ENCODE results near the gene TSBP1.
"Not testable (repeated sequence)": the region's sequence is repeated elsewhere in the genome, so short reads cannot be mapped to it uniquely, and the experiment has no call there.

Gene TSBP1

DNA sequence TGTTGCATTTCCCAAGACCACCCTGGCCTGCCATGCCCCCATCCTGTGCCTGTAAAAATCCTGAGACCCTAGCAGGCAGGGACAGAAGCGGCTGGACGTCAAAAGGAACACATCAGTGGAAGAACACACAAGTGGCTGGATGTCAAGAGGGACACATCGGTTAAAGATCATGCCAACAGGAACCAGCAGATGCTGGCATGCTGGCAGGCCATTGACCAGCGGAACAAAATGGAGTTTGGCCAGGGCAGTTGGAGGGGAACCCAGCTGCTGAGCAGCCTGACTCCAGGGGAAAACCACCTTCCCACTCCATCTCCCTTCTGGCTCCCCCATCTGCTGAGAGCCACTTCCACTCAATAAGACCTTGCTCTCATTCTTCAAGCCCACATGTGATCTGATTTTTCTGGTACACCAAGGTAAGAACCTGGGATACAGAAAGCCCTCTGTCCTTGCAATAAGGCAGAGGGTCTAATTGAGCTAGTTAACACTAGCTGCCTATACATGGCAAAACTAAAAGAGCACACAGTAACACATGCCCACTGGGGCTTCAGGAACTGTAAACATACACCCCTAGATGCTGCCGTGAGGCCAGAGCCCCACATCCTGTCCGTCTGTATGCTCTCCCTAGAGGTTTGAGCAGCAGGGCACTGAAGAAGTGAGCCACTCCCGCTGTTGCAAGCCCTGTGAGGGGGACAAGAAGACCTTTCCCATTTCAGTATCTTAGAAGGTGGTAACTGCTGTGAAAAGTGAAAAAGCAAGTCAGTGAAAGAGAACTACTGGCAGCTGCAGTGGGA, 4.2 kb upstream of the TSBP1 start:
- DNase-seq, result no peak

DNA sequence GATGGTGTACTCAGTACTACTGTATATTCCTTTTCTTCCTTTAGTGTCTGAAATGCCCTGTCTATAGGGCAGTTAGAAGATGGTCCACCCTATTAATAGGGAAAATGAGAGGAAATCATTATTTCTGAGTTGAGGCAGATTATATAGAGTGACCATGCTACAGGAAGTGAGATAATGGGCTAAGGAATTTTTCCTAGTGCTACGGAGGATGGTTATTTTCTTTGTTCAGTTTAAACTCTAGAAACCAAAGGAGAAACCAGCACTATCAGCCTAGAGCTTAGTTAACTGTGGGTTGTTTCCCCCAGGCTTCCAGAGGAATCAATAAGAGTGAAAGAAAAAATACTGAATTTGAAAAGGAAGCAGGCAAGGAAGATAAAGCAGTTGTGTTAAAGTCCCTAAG, 474 bp downstream of the TSBP1 start:
- peak; percentile 40 for DNase-seq

DNA sequence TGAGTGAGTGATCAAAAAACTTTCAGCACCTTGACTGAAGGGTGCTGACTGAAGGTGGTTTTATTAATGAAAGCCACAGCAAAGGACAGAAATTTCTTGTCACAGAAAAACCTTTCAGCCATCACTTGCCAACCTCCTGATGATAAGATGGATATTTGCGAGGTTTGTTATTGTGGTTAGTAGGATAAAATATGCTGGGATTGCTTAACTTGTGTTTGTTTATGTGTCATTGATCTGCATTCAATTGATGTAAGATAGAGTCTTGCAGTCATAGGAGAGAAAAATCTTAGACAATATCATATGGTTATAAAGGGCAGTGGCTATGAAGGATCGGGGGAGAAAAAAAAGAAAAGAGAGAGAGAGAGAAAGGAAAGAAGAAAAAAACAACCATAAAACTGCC, 1.2 kb downstream of the TSBP1 start:
- DNase-seq, result peak; percentile 8

DNA sequence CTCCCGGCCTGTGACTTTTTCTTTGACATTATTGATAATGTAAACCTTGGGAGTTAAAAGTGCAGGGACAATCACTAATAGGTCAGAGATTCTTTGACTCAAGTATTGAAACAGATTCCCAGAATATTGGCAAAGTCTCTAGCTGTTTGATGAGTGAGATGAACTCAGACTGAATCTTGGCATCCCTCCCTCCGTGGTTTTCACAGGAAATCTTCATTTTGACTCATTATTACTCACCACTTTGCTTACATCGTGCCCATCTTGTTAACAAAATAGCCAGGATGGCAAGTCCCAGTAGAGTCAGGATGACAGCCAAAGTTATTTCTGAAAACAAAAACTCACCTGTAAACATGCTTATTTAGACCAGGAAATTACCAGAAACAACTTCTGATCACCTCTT, 2.0 kb downstream of the TSBP1 start:
- peak; percentile 90 for DNase-seq

DNA sequence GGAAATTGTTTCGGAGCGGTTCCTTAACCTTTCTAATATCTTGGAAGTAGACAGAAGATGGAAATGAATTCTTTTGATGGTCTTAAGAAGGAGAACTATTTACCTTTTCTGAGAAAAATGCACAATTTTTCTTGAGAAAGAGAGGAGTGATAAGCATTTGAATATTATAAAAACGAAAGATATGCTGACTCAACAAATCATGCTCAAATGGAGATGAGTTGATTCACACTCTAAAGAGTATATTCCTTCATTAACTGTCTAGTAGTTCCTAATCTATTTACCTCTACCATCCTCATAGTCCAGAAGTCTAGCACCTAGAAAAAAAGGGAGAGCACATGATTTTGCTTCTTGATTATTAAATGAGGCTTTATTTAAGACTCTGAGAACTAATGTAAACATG, 4.1 kb downstream of the TSBP1 start:
- no peak for DNase-seq

DNA sequence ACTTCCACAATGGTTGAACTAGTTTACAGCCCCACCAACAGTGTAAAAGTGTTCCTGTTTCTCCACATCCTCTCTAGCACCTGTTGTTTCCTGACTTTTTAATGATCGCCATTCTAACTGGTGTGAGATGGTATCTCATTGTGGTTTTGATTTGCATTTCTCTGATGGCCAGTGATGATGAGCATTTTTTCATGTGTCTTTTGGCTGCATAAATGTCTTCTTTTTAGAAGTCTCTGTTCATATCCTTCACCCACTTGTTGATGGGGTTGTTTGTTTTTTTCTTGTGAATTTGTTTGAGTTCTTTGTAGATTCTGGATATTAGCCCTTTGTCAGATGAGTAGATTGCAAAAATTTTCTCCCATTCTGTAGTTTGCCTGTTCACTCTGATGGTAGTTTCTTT, 12.5 kb downstream of the TSBP1 start:
- DNase-seq, result not testable (repeated sequence)

DNA sequence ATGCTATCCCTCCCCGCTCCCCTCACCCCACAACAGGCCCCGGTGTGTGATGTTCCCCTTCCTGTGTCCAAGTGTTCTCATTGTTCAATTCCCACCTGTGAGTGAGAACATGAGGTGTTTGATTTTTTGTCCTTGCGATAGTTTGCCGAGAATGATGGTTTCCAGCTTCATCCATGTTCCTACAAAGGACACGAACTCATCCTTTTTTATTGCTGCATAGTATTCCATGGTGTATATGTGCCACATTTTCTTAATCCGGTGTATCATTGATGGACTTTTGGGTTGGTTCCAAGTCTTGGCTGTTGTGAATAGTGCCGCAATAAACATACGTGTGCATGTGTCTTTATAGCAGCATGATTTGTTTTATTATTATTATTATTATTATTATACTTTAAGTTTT, 13.2 kb downstream of the TSBP1 start:
- DNase-seq, result not testable (repeated sequence)

DNA sequence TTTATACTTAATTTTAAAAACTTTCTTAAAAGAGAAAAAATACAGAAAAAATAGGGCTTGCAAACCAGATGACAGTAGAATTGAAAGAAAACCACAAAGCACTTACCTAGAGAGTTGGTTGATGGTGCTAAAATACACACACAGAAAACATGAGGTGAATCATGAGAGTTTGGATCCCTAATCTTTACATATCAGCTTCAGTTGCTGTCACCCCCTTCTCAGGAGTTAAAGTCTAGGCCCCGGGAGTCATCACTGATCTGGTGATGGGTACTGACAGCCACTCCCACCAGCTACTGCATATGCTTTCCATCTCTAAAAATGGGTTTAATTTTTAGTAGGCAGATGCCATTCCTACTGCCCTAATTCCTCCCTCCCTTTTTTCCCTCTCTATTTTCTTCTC, 16.7 kb downstream of the TSBP1 start:
- DNase-seq, result no peak

DNA sequence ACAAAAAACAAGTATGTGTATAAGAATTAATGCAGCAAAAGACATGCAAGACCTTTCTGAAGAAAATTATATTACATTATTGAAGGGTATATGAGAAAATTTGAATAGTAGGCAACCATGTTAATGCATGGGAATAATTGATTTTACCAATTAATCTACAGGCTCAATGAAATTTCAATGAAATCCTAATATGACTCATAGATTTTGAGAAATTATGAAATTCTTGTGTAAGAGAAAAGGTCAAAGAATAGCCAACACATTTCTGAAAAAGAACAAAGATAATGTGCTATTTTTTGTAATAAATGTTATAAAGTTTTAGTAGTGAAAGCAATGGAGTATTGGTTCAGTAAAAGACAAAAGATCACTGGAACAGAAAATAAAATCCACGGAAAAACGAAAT, 18.4 kb downstream of the TSBP1 start:
- DNase-seq, result no peak

DNA sequence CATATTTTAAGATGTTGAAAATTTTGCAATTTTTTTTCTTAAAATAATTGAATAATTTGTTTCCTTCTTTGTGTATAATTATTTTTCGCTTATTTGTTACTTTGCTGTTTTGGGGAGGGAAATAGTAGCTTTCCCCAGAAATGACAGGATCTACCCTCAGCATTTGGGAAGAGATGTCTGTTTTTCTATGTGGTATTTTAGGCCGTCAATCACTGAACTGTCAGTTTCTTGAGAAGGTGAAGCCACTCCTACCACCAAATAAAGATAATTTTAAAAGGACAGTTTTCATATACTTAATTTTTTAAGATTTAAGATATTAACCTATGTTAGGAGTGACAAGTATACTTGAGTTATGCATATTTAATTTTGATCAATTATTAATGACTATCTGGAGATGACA, 31.5 kb downstream of the TSBP1 start:
- no peak for DNase-seq

DNA sequence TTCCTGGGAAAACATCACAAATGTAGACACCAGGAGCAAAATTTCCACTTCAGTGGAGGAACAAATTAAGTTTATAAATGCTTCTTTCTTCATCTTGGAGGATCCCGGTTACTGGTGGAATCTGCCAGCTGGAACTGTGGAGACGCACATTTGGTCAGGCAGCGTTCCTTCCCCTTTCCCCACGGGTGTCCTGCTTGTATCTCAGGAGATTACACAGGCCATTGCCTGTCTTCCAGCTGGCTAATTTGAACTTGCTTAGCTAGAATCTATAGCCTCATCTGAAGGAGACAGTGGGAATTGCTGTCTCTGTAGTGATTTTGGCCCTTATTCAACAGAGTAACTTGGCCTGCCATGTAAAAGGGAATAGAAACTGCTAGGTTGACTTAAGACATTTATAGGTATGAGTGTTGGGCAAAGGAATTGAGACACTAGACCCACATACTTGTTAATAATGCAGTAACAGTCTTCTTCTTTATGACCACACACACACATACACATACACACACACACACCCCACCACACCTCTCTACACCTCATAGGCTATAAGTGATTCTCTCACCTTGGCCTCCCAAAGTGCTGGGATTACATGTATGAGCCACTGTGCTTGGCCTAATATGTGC, 34.4 kb downstream of the TSBP1 start:
- DNase-seq, result no peak

DNA sequence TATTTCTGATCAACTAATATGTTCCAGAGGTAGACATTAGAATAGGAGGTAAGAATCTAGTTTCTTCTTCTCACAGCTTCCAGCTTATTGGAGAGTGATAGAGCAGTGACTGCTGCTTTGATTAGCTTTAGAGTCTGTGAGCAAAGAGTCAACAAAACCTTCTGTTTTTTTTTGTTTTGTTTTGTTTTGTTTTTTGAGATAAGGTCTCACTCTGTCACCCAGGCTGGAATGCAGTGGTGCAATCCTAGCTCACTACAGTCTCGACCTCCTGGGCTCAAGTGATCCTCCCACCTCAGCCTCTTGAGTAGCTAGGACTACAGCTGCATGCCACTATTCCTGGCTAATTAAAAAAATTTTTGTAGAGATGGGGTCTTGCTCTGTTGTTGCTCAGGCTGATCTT, 39.3 kb downstream of the TSBP1 start:
- DNase-seq, result no peak

DNA sequence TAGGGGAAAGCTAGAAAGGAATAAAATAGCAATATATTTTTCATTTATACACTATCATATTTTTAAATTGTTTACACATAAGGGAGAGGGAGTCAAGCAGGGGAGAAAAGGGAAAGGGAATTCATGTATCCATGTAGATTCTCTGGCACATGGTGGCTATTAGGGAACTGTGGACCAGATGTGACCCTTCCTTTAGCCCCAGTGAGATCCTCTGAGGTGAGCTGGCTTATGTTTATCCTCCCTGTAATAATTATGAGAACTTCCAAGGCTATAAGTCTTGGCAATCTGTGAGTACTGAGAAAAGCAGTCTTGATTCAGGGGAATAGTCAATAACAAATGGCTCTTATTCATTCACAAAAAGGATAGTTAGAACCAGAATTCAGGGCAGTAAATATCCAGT, 42.6 kb downstream of the TSBP1 start:
- no peak for DNase-seq

DNA sequence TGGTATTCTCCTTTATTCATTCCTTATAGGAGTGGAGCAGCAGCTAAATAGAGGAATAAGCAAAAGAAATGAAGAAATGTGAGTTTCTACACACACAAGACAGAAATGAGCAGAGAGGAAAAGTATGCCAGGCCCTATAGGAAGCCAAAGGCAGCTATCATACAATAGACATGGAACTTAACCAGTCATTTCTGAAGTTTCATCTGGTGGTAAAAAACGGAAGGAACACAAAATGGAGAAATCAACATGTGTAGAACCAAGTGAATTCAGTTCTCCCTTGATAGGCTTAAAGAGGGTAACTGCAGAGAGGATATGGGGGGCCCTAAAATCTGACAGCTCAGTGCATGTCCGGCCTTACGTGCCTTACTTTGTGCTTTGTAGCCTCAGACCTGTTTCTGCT, 44.6 kb downstream of the TSBP1 start:
- DNase-seq, result no peak

DNA sequence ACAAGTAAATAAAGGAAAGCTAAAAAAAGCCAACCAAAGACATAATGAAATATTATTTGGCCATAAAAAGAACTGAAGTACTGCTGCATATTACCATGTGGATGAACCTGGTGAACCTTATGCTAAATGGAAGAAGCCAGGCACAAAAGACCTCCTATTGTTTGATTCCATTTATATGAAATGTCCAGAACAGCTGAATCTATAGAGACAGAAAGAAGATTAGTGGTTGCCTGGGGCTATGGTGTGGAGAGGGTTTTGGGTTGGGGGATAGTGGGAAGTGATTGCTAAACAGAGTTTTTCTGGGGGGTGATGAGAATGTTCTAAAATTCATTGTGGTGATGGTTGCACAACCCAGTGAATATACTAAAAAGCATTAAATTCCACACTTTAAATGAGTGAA, 53.2 kb downstream of the TSBP1 start:
- no peak for DNase-seq

DNA sequence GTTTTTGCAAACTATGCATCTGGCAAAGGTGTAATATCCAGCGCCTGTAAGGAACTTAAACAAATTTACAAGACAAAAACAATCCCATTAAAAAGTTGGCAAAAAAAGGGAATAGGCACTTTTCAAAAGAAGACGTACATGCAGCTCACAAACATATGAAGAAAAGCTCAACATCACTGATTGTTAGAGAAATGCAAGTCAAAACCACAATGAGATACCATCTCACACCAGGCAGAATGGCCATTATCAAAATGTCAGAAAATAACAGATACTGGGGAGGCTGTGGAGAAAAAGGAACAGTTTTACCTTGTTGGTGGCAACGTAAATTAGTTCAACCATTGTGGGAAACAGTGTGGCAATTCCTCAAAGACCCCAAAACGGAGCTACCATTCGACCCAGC, 54.2 kb downstream of the TSBP1 start:
- DNase-seq, result no peak

DNA sequence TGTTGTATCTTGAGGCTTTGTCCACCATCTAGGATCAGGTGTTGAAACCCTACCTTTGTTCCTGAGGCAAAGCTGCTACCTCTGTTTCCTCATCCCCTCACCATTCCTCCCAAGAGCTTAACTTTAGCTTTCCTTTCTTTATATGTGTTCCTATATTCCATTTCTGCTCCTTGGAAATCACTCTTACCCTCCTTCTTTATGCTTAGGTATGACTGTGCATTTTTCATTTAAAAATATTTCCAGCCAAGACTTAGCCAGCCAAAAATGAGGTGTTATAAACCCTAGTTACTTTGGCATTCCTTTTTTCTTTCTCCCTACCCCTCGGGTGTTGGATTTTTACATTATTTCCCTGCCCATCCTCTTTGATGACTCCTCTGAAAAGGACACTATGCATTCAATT, 57.7 kb downstream of the TSBP1 start:
- no peak for DNase-seq

DNA sequence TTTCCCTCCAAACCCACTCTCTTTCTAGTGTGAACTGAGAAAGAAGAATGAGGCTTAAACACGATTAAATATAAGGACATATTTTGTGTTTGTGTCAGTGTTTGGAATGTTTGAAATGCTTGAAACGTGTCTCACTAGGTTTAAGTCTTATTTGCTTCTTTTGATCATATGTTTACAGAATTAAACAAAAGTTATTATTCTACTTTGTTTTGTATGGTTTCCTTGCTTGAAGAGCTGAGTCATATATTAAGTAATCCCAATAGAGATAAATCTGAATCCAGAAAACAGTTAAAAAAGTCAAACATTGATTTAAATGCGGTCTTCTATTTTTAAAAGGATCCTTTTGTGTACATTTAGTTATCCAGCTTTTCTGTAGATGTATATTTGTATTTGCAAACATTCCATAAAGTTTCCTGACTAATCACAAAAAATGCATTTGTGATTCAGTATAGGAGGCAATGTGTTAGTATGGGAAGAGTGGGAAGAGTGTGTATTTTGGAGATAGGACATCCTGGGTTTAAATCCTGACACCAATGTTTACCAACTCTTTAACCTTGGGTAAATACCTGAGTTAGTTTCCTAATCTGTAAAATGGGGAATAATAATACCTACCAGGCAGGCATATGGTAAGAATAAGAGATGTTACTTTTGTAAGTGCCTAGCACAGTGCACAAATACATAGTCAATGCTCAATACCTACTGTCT, 72.9 kb downstream of the TSBP1 start:
- DNase-seq, result peak; percentile 43

DNA sequence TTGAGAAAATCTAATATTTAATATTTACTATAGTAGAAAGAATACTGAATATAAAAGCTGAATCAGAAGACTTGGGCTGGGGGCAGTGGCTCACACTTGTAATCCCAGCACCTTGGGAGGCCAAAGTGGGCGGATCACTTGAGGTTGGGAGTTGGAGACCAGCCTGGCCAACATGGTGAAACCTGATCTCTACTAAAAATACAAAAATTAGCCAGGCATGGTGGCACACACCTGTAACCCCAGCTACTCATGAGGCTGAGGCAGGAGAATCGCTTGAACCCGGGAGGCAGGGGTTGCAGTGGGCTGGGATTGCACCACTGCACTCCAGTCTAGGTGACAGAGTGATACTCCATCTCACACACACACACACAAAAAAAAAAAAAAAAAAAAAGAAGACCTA, 76.7 kb downstream of the TSBP1 start:
- not testable (repeated sequence) for DNase-seq

DNA sequence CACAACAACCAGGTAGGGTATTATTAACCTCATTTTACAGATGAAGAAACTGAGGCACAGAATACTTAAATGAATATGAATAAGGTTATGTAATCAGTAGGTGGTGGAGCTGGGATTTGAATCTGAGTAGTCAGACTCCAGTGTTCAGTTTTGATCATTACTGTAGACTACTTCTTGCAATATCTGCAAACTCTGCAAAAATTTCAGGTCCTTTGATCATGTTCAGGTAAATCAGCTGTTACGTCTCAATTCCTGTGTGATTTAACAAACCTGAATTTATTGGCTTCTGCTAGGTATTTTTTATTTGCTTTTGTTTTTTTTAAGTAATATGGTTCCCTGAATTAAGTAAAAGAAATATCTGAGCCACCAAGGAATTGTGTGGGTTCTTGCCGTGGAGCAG, 77.1 kb downstream of the TSBP1 start:
- no peak for DNase-seq

DNA sequence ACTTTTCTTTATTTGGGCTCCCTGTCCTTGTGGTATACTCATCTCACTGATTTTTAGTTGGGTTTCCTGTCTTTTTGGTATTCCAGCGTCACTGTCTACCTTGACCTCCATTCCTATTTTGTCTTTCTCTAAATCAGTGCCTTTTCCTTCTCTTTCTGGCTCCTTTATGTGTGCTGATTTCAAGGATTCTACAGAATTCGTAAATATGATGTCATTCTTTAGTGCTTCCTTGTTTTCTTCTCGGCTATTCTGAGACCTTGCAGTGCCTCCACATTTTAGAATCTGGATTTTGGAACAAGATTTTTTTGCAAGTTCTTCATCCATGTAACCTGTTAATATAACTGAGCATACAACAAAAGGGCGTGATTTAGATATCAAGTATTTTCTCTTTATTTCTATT, 78.0 kb downstream of the TSBP1 start:
- no peak for DNase-seq

DNA sequence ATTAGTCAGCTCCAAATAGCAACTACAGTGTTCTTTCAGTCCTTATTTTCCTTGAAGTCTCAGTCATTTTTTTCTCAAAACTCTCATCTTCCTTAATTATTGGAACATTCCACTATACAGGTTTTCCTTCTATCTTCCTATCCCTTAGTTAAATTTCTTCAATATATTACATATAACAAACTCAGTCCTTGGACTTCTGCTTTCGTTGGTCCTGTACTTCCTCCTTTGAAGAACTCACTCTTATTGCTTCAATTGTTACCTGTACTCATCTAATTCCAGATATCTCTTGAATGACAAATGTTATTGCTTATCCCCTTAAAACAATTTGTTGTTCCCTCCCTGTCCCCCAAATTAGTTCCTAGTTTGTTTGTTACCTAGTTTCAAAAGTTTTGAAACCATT, 80.2 kb downstream of the TSBP1 start:
- no peak for DNase-seq

DNA sequence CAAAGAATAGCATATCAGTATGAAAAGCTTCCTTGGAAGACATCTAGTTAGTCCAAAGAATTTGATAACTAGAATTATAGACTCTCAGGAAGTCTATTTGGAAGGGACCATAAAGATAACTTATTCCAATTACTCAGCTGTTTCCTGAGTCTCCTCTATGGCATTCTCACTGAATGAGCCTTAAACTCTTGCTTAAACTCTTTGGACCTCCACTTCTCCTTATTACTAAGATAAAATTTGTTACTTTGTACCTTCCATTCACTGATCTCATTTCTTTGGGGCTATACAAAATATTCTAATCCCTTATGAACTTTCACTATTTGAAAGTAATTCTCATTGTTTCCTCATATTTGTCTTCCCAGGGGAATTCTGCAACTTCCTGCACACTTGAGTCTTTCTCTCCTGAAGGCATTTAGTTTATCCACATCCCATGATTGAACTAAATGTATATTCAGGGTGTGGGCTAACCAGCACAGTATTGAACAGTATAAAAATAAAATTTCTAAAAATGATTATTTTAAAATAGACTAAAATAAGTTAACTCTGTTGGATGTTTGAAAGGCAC, 80.7 kb downstream of the TSBP1 start:
- DNase-seq, result peak; percentile 53

DNA sequence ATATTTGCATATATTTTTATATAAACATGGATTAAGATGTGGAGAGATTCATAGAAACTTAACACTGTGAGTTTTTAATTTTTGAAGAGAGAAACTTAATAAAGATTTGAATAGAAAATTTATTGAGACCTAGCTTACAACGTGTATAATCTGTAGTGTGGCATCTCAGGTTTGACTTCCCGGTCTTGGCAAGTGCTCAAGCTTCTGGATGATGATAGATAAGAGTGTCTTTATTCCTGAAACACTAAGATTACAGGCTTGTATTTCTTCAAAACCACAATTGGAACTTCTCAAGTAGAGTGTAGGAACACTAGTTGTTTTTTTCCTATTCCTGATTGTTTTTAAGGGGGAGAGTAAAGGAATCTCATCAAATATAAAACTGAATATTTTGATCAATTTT, 83.3 kb downstream of the TSBP1 start:
- DNase-seq, result no peak

Data from fibroblast of skin of back (primary cell).